ENCODE results near the gene APLNR. TPM values are rescaled to one million over a fixed set of nuclear protein-coding genes. Genes with fewer than 3 reads are reported as not detected.

The APLNR gene
- total RNA-seq, 1 donor from 2014 or later: 0.37 TPM

- H3K4me1 Mint-ChIP-seq (ENCODE audit: low read depth, unreplicated experiment): peaks cover 2% of the 10 kb centered on the region
- TF ChIP-seq CTCF (IDR thresholded peaks at IDR 0.05; ENCODE audit: partially characterized antibody, unreplicated experiment): no peak
- H3K27ac Mint-ChIP-seq (ENCODE audit: unreplicated experiment): no peak overlapping the region
- H3K27me3 Mint-ChIP-seq (ENCODE audit: unreplicated experiment): no peaks in the 10 kb centered on the region
- no peaks in the 10 kb centered on the region for H3K9me3 Mint-ChIP-seq (ENCODE audit: unreplicated experiment)
- no peaks in the 10 kb centered on the region for H3K36me3 Mint-ChIP-seq (ENCODE audit: unreplicated experiment)
- DNase-seq: no peak
- no peak overlapping the region for H3K4me3 Mint-ChIP-seq (ENCODE audit: unreplicated experiment)
These were observed 14.8 kb downstream of the APLNR start for GRCh38 chr11:57222239-57222638.

GRCh38 chr11:57219021-57219627, 17.9 kb downstream of the APLNR start:
- no peak for DNase-seq
- no peak overlapping the region for H3K4me3 Mint-ChIP-seq (ENCODE audit: unreplicated experiment)
- H3K27ac Mint-ChIP-seq (ENCODE audit: unreplicated experiment): no peak overlapping the region
- H3K9me3 Mint-ChIP-seq (ENCODE audit: unreplicated experiment): no peaks in the 10 kb centered on the region
- H3K36me3 Mint-ChIP-seq (ENCODE audit: unreplicated experiment): no peaks in the 10 kb centered on the region
- peaks cover 3% of the 10 kb centered on the region for H3K27me3 Mint-ChIP-seq (ENCODE audit: unreplicated experiment)
- TF ChIP-seq CTCF (IDR thresholded peaks at IDR 0.05; ENCODE audit: partially characterized antibody, unreplicated experiment): no peak
- peaks cover 2% of the 10 kb centered on the region for H3K4me1 Mint-ChIP-seq (ENCODE audit: low read depth, unreplicated experiment)

- Mint-ChIP-seq H3K4me3 (ENCODE audit: unreplicated experiment) (no peak overlapping the region), H3K36me3 (ENCODE audit: unreplicated experiment) (no peaks in the 10 kb centered on the region), H3K27ac (ENCODE audit: unreplicated experiment) (no peak overlapping the region), H3K4me1 (ENCODE audit: low read depth, unreplicated experiment) (peaks cover 2% of the 10 kb centered on the region), H3K9me3 (ENCODE audit: unreplicated experiment) (peaks cover 2% of the 10 kb centered on the region), H3K27me3 (ENCODE audit: unreplicated experiment) (peaks cover 3% of the 10 kb centered on the region)
- no peak for DNase-seq
- TF ChIP-seq CTCF (IDR thresholded peaks at IDR 0.05; ENCODE audit: partially characterized antibody, unreplicated experiment): no peak
These were observed 20.0 kb downstream of the APLNR start for GRCh38 chr11:57217053-57217452.

GRCh38 chr11:57216463-57216862, 20.6 kb downstream of the APLNR start:
- no peak overlapping the region for H3K27ac Mint-ChIP-seq (ENCODE audit: unreplicated experiment)
- TF ChIP-seq CTCF (IDR thresholded peaks at IDR 0.05; ENCODE audit: partially characterized antibody, unreplicated experiment): no peak
- DNase-seq: no peak
- H3K27me3 Mint-ChIP-seq (ENCODE audit: unreplicated experiment): peaks cover 4% of the 10 kb centered on the region
- peaks cover 5% of the 10 kb centered on the region for H3K9me3 Mint-ChIP-seq (ENCODE audit: unreplicated experiment)
- H3K4me1 Mint-ChIP-seq (ENCODE audit: low read depth, unreplicated experiment): peaks cover 4% of the 10 kb centered on the region
- H3K36me3 Mint-ChIP-seq (ENCODE audit: unreplicated experiment): no peaks in the 10 kb centered on the region
- no peak overlapping the region for H3K4me3 Mint-ChIP-seq (ENCODE audit: unreplicated experiment)

- Mint-ChIP-seq H3K4me1 (ENCODE audit: low read depth, unreplicated experiment) (peaks cover 15% of the 10 kb centered on the region), H3K36me3 (ENCODE audit: unreplicated experiment) (no peaks in the 10 kb centered on the region), H3K4me3 (ENCODE audit: unreplicated experiment) (no peak overlapping the region), H3K9me3 (ENCODE audit: unreplicated experiment) (peaks cover 5% of the 10 kb centered on the region), H3K27me3 (ENCODE audit: unreplicated experiment) (peaks cover 5% of the 10 kb centered on the region), H3K27ac (ENCODE audit: unreplicated experiment) (no peak overlapping the region)
- no peak for TF ChIP-seq CTCF (IDR thresholded peaks at IDR 0.05; ENCODE audit: partially characterized antibody, unreplicated experiment)
- no peak for DNase-seq
These were observed 22.6 kb downstream of the APLNR start for GRCh38 chr11:57214494-57214893.
